Stimulated activated CD8-positive, alpha-beta memory T cell treated with anti-CD3 and anti-CD28 coated beads, Interleukin-12 subunit alpha, Interleukin-12 subunit beta, amount 100 ng/mL, for 4 hours (primary cell): ENCODE measurements around the gene KRTAP12-4.
A peak's percentile ranks its signal among the peaks of the same experiment; 100 is the strongest.
"Not testable (repeated sequence)": the region's sequence is repeated elsewhere in the genome, so short reads cannot be mapped to it uniquely, and the experiment has no call there.

ENCODE experiments used
- DNase-seq: peaks from one replicate; pipeline ENCODE4 v3.0.0-alpha.2; 2020; ENCODE audit warnings: low read depth

The KRTAP12-4 gene

DNA sequence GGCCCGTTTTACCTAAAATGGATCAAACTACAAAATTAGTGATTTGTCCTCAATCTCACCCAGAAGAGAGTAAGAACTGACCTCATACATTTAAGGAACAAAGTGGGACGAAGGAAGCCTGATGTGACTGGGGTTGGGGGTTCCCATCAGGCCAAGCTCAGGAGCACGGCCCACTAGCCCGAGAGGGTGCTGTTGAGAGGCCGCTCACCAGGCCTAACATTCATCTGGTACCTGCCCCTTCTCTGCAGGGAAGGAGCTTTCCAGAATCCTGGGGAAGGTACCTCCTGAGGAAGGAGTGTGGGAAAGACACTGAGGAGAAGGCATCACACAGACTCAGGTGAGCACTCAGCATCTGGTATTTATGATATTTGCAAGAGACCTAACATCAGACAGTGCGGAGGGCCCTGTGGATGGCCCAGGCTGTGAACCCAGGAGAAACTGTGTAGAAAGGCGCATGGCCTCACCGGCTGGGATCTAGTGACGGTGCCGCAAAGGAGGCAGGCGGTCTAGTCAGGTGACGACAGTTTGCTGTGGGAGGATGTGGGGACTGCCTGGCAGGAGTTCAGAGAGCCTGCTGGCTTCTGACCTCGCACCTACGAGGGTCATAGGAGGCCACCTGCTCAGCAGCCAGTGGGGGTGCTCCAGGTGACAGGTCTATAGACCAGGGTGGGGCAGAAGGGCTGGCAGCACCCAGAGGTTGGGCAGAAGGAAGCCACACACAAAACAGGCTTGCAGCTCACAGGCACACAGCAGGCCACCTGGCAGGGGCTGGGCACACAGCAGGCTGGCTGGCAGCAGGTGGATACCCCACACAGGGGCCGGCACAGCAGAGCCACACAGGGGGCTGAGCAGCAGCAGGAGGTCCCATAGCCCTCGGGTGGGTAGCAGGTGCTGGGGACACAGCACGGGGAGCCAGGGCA lies 543 bp downstream of the KRTAP12-4 start:
- peak; percentile 17 for DNase-seq

GRCh38 chr21:44653123-44653522 lies 1.3 kb downstream of the KRTAP12-4 start:
- no peak for DNase-seq

DNA sequence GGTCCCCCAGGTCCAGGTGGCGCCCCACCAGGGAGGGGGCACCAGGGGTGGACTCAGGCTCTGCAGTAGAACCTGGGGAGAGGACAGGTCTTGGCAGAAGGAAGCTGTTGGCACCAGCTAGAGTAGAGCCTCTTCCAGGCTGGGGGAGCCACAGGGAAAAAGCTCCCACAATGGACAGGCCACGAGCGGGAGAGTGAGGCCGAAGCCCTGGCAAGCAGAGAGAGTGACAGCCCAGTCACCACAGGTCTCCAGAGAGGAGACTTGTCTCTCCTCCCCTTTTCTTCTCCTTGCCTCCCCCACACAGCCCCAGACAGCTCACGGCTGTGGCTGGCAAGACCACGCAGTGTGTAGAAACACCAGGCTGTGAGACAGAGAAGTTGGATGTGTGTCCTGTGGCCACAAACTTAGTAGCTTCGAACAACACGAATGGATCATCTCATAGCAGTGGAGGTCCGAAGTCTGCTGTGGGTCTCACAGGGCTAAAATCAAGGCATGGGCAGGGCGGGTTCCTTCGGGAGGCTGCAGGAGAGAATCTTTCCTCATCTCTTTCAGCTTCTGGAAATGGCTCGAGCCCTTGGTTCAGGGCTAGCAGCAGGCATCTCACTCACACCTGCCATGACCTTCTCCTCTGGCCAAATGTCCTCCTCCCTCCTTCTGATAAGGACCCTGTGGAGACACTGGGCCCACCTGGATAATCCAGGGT lies 3.3 kb downstream of the KRTAP12-4 start:
- DNase-seq = no peak

- DNase-seq = no peak
Measured at GRCh38 chr21:44650265-44650972, 4.0 kb downstream of the KRTAP12-4 start.

- no peak for DNase-seq
Measured at GRCh38 chr21:44649521-44650100, 4.8 kb downstream of the KRTAP12-4 start.

GRCh38 chr21:44648557-44649311 lies 5.7 kb downstream of the KRTAP12-4 start:
- no peak for DNase-seq

GRCh38 chr21:44647222-44647552 lies 7.3 kb downstream of the KRTAP12-4 start:
- DNase-seq = no peak

DNA sequence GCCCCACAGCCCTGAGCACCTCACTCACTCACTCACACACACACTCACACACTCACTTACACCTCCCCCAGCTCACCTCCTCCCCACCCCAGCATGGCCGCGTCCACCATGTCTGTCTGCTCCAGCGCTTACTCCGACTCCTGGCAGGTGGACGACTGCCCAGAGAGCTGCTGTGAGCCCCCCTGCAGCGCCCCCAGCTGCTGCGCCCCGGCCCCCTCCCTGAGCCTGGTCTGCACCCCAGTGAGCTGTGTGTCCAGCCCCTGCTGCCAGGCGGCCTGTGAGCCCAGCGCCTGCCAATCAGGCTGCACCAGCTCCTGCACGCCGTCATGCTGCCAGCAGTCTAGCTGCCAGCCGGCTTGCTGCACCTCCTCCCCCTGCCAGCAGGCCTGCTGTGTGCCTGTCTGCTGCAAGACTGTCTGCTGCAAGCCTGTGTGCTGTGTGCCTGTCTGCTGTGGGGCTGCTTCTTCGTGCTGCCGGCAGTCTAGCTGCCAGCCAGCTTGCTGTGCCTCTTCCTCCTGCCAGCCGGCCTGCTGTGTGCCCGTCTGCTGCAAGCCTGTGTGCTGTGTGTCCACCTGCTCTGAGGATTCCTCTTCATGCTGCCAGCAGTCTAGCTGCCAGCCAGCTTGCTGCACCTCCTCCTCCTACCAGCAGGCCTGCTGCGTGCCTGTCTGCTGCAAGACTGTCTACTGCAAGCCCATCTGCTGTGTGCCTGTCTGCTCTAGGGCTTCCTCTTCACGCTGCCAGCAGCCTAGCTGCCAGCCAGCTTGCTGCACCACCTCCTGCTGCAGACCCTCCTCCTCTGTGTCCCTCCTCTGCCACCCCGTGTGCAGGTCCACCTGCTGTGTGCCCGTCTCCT lies 7.9 kb downstream of the KRTAP12-4 start, which contains the start of gene KRTAP10-11:
Gene KRTAP10-11, plus strand, starts transcription at position 49 of the 856 bp plus-strand sequence. Its CDS starts 45 bp downstream, at position 94.
- DNase-seq = not testable (repeated sequence)

GRCh38 chr21:44644878-44645277 lies 9.6 kb downstream of the KRTAP12-4 start:
- no peak for DNase-seq

- DNase-seq = no peak
Measured at GRCh38 chr21:44643741-44644310, 10.6 kb downstream of the KRTAP12-4 start.

DNA sequence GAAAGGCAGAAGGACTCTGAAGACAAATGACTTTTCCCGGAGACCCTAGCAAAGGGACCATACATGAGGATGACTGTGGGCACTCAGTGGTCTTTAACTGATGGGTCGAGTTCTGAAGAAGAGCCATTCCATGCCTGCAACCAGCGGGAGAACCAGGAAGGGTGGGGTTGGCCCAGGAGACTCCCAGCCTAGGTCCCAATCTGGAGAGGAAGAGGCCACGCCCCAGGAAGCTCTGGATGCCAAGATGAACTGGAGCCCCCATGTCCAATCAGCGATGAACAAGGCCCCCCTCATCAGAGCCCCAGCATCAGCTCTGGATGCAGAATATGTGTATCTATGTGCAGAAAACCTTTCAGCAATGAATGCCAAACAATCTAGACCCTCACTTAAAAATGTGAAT lies 13.7 kb downstream of the KRTAP12-4 start:
- DNase-seq = no peak

GRCh38 chr21:44639331-44639655 lies 15.2 kb downstream of the KRTAP12-4 start:
- DNase-seq = no peak

DNA sequence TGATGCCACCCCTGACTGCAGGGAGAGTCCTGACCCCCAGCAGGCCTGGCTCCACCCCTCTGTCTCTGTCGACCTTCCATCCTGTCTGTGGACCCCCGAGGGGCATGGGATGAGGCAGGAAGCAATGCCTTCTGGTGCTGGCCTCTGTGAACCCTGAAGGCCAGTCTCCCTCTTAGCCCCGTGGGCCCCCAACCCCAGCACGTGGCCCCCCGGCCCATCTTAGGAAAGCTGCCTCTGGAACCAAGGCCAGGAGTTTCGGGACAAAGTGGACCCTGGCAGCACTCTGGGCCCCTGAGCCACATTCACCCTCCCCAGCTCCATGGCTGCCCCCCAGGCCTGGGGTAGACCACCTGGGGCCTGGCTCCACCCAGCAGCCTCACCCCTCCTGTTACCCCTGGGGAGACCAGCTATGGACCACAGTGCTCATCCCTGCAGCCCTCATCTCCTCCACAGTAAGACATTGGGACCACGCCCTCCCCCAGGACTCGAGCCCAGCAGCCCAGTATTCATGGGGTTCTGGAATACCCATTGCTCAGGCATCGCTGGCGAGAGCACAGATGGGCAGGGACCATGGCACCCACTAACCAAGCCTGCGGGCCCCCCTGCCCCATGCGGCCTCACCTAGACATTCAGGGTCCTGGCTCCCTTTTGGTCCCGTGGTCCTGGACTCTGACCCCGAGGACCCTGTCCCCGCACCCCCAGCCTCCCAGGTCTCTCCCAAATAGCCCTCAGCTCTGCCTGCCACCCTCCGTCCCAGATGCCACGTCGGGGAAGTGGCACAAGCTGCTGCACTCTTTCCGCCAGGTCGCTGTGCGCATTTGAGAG lies 15.7 kb downstream of the KRTAP12-4 start:
- DNase-seq = not testable (repeated sequence)

DNA sequence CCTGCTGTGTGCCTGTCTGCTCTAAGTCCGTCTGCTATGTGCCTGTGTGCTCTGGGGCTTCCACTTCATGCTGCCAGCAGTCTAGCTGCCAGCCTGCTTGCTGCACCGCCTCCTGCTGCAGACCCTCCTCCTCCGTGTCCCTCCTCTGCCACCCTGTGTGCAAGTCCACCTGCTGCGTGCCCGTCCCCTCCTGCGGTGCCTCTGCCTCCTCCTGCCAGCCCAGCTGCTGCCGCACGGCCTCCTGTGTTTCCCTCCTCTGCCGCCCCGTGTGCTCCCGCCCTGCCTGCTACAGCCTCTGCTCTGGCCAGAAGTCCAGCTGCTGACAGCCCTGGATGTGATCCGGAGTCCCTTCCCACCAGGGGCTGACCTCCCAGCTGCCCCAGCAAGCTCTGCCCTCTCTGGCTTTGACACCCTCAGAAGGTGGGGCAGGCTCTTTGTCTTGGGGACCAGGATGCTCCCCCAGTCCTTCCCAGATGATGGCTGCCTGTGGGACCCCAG lies 16.6 kb downstream of the KRTAP12-4 start:
- not testable (repeated sequence) for DNase-seq

- DNase-seq = no peak
Measured at GRCh38 chr21:44637018-44637850, 17.2 kb downstream of the KRTAP12-4 start, which contains the start of gene KRTAP10-10. KRTAP10-10 (plus strand) TSS chr21:44637356; CDS start chr21:44637418, 62 bp downstream.

DNA sequence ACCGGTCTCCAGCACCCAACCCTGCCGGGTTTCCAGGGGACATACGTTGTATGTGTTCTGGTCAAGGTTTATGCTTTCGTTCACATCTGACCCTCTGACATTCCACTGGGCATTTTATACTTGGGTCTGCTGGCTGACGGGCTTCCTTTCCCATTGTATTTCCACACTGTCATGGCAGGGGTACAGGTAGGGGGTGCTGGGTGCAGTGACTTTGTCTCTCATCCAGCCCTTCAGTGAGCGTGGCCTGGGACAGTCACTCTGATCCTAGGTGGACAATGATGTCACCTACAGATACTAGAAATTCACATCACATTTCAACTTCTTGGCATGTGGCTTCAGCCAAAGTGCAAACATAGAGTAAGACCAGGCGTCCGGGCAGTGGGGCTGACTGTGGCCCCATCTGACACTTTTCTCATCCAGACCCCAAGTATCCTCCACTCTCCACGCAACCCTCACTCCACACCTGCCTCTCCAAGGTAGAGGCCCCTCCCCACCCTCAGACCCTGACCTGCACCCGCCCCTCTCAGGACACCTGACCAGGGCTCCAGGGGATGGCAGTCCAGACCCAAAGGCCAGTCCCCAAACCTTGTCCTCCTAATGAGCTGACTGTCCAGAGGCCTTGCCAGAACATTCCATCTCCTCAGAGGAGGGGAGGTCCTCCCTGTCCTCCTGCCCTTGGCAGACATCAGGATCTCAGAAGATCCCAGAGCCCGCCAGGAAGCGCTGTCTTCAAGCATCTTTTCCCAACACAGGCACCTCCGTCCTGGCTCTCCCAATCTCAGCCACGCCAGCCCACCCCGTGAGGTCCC lies 18.0 kb downstream of the KRTAP12-4 start:
- no peak for DNase-seq

- no peak for DNase-seq
Measured at GRCh38 chr21:44632067-44632466, 22.4 kb downstream of the KRTAP12-4 start.
